HL-60 (cell line): ENCODE results near the gene NT5C1A.
A peak's percentile ranks its signal among the peaks of the same experiment; 100 is the strongest.

Experiments
- DNase-seq, 2 experiments: peaks; one replicate each; pipeline ENCODE4 v3.0.0-alpha.2; 2010 to 2020; ENCODE audit warnings: low read depth in 1 of 2, low spot score in 1 of 2
- H3K27ac ChIP-seq: fragments of 250-450 bp; sonication (Bioruptor Pico); replicated peaks from 2 replicates; pipeline ENCODE4 v1.5.1; 2020; ENCODE audit warnings: mild to moderate bottlenecking, moderate library complexity
- H3K27me3 ChIP-seq: fragments of 250-450 bp; sonication (Bioruptor Pico); 2 replicates; pipeline ENCODE4 v1.5.1; 2021; ENCODE audit warnings: mild to moderate bottlenecking, moderate library complexity; ENCODE audit not compliant: insufficient read depth, poor library complexity, severe bottlenecking
- H3K4me3 ChIP-seq: replicated peaks from 2 replicates; pipeline ENCODE4 v1.5.1; 2011; ENCODE audit warnings: mild to moderate bottlenecking, control low read depth, low read length; ENCODE audit not compliant: insufficient read depth
- CTCF ChIP-seq: IDR thresholded peaks from one replicate; pipeline ENCODE4 v1.5.1; 2011; ENCODE audit warnings: low read length, control low read depth, inconsistent platforms; ENCODE audit not compliant: insufficient read depth
- GABPA ChIP-seq: IDR thresholded peaks from 2 replicates; pipeline ENCODE4 v1.6.1; 2012; ENCODE audit warnings: low read depth
- POLR2AphosphoS5 ChIP-seq: IDR thresholded peaks from 2 replicates; pipeline ENCODE4 v1.6.1; 2012; ENCODE audit warnings: low read depth
- REST ChIP-seq: IDR thresholded peaks from 2 replicates; pipeline ENCODE4 v1.6.1; 2012; ENCODE audit warnings: low read depth; ENCODE audit not compliant: insufficient replicate concordance
- SPI1 ChIP-seq: IDR thresholded peaks from 2 replicates; pipeline ENCODE4 v1.6.1; 2012; ENCODE audit warnings: low read depth, mild to moderate bottlenecking, borderline replicate concordance

Gene NT5C1A

GRCh38 chr1:39647247-39647646 lies 24.7 kb downstream of the NT5C1A start:
- no peak overlapping the region for H3K27ac ChIP-seq
- H3K4me3 ChIP-seq: no peak overlapping the region
- no peaks in the 10 kb centered on the region for H3K27me3 ChIP-seq
- no peak for TF ChIP-seq POLR2AphosphoS5
- DNase-seq: no peak

GRCh38 chr1:39646232-39647081 lies 25.4 kb downstream of the NT5C1A start:
- H3K27ac ChIP-seq: no peak overlapping the region
- H3K4me3 ChIP-seq: no peak overlapping the region
- no peak for TF ChIP-seq POLR2AphosphoS5
- TF ChIP-seq CTCF: no peak
- TF ChIP-seq SPI1: no peak
- TF ChIP-seq GABPA: no peak
- TF ChIP-seq REST: no peak
- DNase-seq: no peak
- no peaks in the 10 kb centered on the region for H3K27me3 ChIP-seq

- Histone ChIP-seq H3K4me3 (no peak overlapping the region), H3K27me3 (peaks cover 2% of the 10 kb centered on the region), H3K27ac (no peak overlapping the region)
- no peak for DNase-seq
- TF ChIP-seq SPI1: no peak
- TF ChIP-seq REST: no peak
Observed at GRCh38 chr1:39645411-39646043, 26.4 kb downstream of the NT5C1A start.

GRCh38 chr1:39643705-39644104 lies 28.2 kb downstream of the NT5C1A start:
- Histone ChIP-seq H3K27me3 (peaks cover 12% of the 10 kb centered on the region), H3K27ac (no peak overlapping the region), H3K4me3 (no peak overlapping the region)
- peak in 1 of 2 experiments; percentile 33 for DNase-seq
- TF ChIP-seq REST (no peak), POLR2AphosphoS5 (no peak), SPI1 (peak; percentile 69; the same call in 1 of the 2 replicates)
